ENCODE measurements around the gene MRPS12.

- TF ChIP-seq POLR2A (IDR thresholded peaks at IDR 0.05; ENCODE audit: extremely low read depth, insufficient read length) (no peak), CTCF (IDR thresholded peaks at IDR 0.05; ENCODE audit: low read depth, low read length) (no peak)
Measured at GRCh38 chr19:38956264-38956663, 25.5 kb downstream of the MRPS12 start.

All from NB4 (cell line).